Panc1 (cell line): ENCODE results near the gene PLCL1. TPM values are rescaled to one million over a fixed set of nuclear protein-coding genes. Genes with fewer than 3 reads are reported as not detected.
A peak's percentile ranks its signal among the peaks of the same experiment; 100 is the strongest.

ENCODE experiments used
- ATAC-seq: fragments of 200-7000 bp; cut with Tn5 transposase; 2 replicates; pipeline ENCODE4 v1.9.1; 2020; ENCODE audit warnings: mild to moderate bottlenecking, moderate library complexity
- BruUV-seq: library from RNA; stranded (reverse); fragments of 400-500 nt; replicated peaks from 2 replicates; lab custom pipeline; 2021; lab: Mats Ljungman, UMichigan
- CTCF ChIA-PET: fragments of 300-600 bp; sonication (Branson Sonifier 250); formaldehyde crosslinking; loops from one replicate; lab custom pipeline; 2022; ENCODE audit warnings: antibody characterized with exemption; lab: Charles Lee
- POLR2A ChIA-PET: fragments of 300-600 bp; sonication (Branson Sonifier 250); formaldehyde crosslinking; loops from one replicate; lab custom pipeline; 2022; ENCODE audit warnings: antibody characterized with exemption; lab: Charles Lee
- DNase-seq: peaks from one replicate; pipeline ENCODE4 v3.0.0-alpha.2; 2010; ENCODE audit warnings: low read depth, low spot score
- H3K27ac ChIP-seq: 2 replicates; pipeline ENCODE4 v1.5.1; 2011; ENCODE audit warnings: mild to moderate bottlenecking, low read length, inconsistent platforms
- H3K27me3 ChIP-seq: fragments of 200-500 bp; sonication (Bioruptor generic); 2 replicates; pipeline ENCODE4 v1.6.0; 2014; ENCODE audit warnings: low read length, inconsistent platforms; ENCODE audit not compliant: control insufficient read depth, insufficient read depth
- H3K36me3 ChIP-seq: fragments of 200-500 bp; sonication (Bioruptor generic); 2 replicates; pipeline ENCODE4 v1.5.1; 2014; ENCODE audit warnings: inconsistent platforms, mild to moderate bottlenecking, low read length, moderate library complexity; ENCODE audit not compliant: control insufficient read depth, insufficient read depth
- H3K4me1 ChIP-seq: 2 replicates; pipeline ENCODE4 v1.5.1; 2011; ENCODE audit warnings: inconsistent platforms, mild to moderate bottlenecking, low read length, moderate library complexity; ENCODE audit not compliant: control insufficient read depth, insufficient read depth
- H3K4me3 ChIP-seq, 2 experiments: 2 replicates each; pipeline ENCODE4 v1.5.1; 2011 to 2012; ENCODE audit warnings: low read depth in 2 of 2, low read length in 2 of 2, mild to moderate bottlenecking in 2 of 2, inconsistent platforms in 1 of 2, moderate library complexity in 1 of 2
- H3K9me3 ChIP-seq: fragments of 200-500 bp; sonication (Bioruptor generic); 2 replicates; pipeline ENCODE4 v1.5.1; 2014; ENCODE audit warnings: low read depth, mild to moderate bottlenecking, inconsistent platforms, low read length, moderate library complexity; ENCODE audit not compliant: control insufficient read depth, insufficient read depth
- POLR2AphosphoS5 ChIP-seq: IDR thresholded peaks from 2 replicates; pipeline ENCODE4 v1.6.1; 2012; ENCODE audit warnings: mild to moderate bottlenecking, low read depth, low read length, moderate library complexity
- REST ChIP-seq, 2 experiments: IDR thresholded peaks; 2 replicates each; pipeline ENCODE4 v1.6.1; 2011 to 2012; ENCODE audit warnings: low read depth in 2 of 2, control low read depth in 1 of 2, low read length in 1 of 2, mild to moderate bottlenecking in 1 of 2, moderate library complexity in 1 of 2; ENCODE audit not compliant: insufficient read depth in 1 of 2
- SIN3A ChIP-seq: IDR thresholded peaks from 2 replicates; pipeline ENCODE4 v1.6.1; 2012; ENCODE audit warnings: low read depth, mild to moderate bottlenecking, low read length, moderate library complexity, borderline replicate concordance; ENCODE audit not compliant: insufficient read depth
- TCF7L2 ChIP-seq: IDR thresholded peaks from 2 replicates; pipeline ENCODE4 v1.6.1; 2011; ENCODE audit warnings: mild to moderate bottlenecking, low read depth, low read length, inconsistent platforms
- in situ Hi-C: cut with HindIII; loops from 2 replicates; pipeline ENCODE4 v1.10.0; 2016; ENCODE audit warnings: low sequenced_read_pairs, low pct_unique_long_range_greater_than_20kb
- intact Hi-C: fragments of 100-400 bp; cut with micrococcal nuclease; formaldehyde crosslinking; loops from one replicate; pipeline ENCODE4 v1.10.0; 2022; ENCODE audit not compliant: unreplicated experiment
- total RNA-seq: library from RNA; stranded (reverse); gene quantifications from one replicate; pipeline ENCODE4 v1.2.1, GENCODE V29; 2021; ENCODE audit not compliant: unreplicated experiment
- TF ChIP-seq, protein P1 (sequence below): fragments of 450-650 bp; IDR thresholded peaks from 2 replicates; pipeline ENCODE4 v1.5.1; 2017; ENCODE audit warnings: mild to moderate bottlenecking

Gene PLCL1
- total RNA-seq, 1 experiment from 2014 or later, result not detected

DNA sequence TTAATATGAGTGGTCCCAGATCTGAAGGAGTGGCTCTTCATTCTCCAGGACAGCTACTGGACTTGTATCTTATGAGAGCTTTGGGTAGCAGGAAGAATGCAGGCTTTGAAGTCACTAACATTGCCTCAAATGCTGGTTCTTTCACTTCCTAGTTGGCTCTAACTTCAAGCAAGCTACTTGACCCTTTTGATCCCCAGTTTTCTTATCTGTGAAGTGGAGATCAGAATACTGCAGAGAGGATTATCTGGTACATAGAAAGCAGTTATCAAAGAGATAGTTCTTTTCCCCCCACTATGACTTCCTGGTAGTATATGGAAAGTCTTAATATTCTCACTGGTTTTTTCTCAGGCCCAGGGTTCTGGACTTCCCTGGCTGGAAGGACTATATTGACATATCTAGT lies 3.4 kb upstream of the PLCL1 start:
- Histone ChIP-seq H3K27me3 (peaks cover 43% of the 10 kb centered on the region), H3K4me3 (no peak overlapping the region), H3K9me3 (no peaks in the 10 kb centered on the region), H3K27ac (no peak overlapping the region), H3K4me1 (no peaks in the 10 kb centered on the region; the same call in 1 of the 2 replicates), H3K36me3 (no peaks in the 10 kb centered on the region; the same call in 1 of the 2 replicates)
- intact Hi-C loops (loop anchor here (5.0 kb wide), 1 partner anchor 251 kb away; no protein-coding TSS in a partner anchor), in situ Hi-C loops (no loop called here)
- TF ChIP-seq REST (IDR thresholded peaks at IDR 0.05; ENCODE audit: insufficient read depth in 1 of 2, low read depth in 2 of 2, low read length in 1 of 2), result no peak
- no peak for TF ChIP-seq TCF7L2
- TF ChIP-seq POLR2AphosphoS5, result no peak
- TF ChIP-seq, protein P1, sequence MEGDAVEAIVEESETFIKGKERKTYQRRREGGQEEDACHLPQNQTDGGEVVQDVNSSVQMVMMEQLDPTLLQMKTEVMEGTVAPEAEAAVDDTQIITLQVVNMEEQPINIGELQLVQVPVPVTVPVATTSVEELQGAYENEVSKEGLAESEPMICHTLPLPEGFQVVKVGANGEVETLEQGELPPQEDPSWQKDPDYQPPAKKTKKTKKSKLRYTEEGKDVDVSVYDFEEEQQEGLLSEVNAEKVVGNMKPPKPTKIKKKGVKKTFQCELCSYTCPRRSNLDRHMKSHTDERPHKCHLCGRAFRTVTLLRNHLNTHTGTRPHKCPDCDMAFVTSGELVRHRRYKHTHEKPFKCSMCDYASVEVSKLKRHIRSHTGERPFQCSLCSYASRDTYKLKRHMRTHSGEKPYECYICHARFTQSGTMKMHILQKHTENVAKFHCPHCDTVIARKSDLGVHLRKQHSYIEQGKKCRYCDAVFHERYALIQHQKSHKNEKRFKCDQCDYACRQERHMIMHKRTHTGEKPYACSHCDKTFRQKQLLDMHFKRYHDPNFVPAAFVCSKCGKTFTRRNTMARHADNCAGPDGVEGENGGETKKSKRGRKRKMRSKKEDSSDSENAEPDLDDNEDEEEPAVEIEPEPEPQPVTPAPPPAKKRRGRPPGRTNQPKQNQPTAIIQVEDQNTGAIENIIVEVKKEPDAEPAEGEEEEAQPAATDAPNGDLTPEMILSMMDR, result no peak
- TF ChIP-seq SIN3A, result no peak
- ATAC-seq, result no peak
- no TSS peak for BruUV-seq
- POLR2A ChIA-PET, result no interaction called here
- CTCF ChIA-PET, result no interaction called here
- DNase-seq, result no peak

GRCh38 chr2:197803033-197803444 lies 1.4 kb upstream of the PLCL1 start:
- H3K36me3 ChIP-seq, result no peaks in the 10 kb centered on the region; the same call in 1 of the 2 replicates
- in situ Hi-C loops, result no loop called here
- no peaks in the 10 kb centered on the region; the same call in 1 of the 2 replicates for H3K4me1 ChIP-seq
- H3K27me3 ChIP-seq, result peaks cover 61% of the 10 kb centered on the region
- ChIA-PET POLR2A (no interaction called here), CTCF (no interaction called here)
- H3K27ac ChIP-seq, result no peak overlapping the region
- intact Hi-C loops, result loop anchor here (1.0 to 5.0 kb wide), 3 partner anchors 249 to 493 kb away; no protein-coding TSS in a partner anchor
- no TSS peak for BruUV-seq
- peak; percentile 71 for ATAC-seq
- no peaks in the 10 kb centered on the region for H3K9me3 ChIP-seq
- peak; percentile 28 for DNase-seq
- no peak overlapping the region for H3K4me3 ChIP-seq
- TF ChIP-seq, protein P1, result peak; percentile 75
- TF ChIP-seq SIN3A (no peak), REST (IDR thresholded peaks at IDR 0.05; ENCODE audit: insufficient read depth in 1 of 2, low read depth in 2 of 2, low read length in 1 of 2) (no peak)
